Gastroesophageal sphincter (tissue), 4 donors: ENCODE measurements around the gene SETBP1. TPM values are rescaled to one million over a fixed set of nuclear protein-coding genes. Genes with fewer than 3 reads are reported as not detected.

ENCODE experiments used
- ATAC-seq: fragments of 150-250 bp; one replicate; pipeline ENCODE4 v1.9.1; 2016; ENCODE audit warnings: mild to moderate bottlenecking, moderate library complexity
- H3K27ac ChIP-seq, 4 donors: fragments of 200-600 bp; sonication (generic) in 3 of 4; 1 replicate in 3 of 4; 2 replicates in 1 of 4; pipeline ENCODE4 v1.5.1; 2016 to 2019
- H3K27me3 ChIP-seq: fragments of 200-600 bp; sonication (generic); one replicate; pipeline ENCODE4 v1.5.1; 2019
- H3K36me3 ChIP-seq, 2 donors: fragments of 200-600 bp; sonication (generic); one replicate each; pipeline ENCODE4 v1.5.1; 2019; ENCODE audit warnings: control low read depth in 1 of 2
- H3K4me1 ChIP-seq, 3 donors: fragments of 200-600 bp; sonication (generic); 1 replicate in 2 of 3; 2 replicates in 1 of 3; pipeline ENCODE4 v1.5.1; 2016 to 2019; ENCODE audit warnings: control low read depth in 2 of 3
- H3K4me3 ChIP-seq, 2 donors: fragments of 200-600 bp; sonication (generic); one replicate each; pipeline ENCODE4 v1.5.1; 2019; ENCODE audit warnings: mild to moderate bottlenecking in 1 of 2, moderate library complexity in 1 of 2
- H3K9me3 ChIP-seq, 3 donors: fragments of 200-600 bp; sonication (generic); one replicate each; pipeline ENCODE4 v1.5.1; 2017 to 2019; ENCODE audit warnings: control low read depth in 2 of 3
- CTCF ChIP-seq, 4 experiments: fragments of 200-600 bp in 2 of 4; fragments of 450-650 bp in 2 of 4; sonication (generic) in 1 of 4; IDR thresholded peaks; one replicate each; pipeline ENCODE4 v1.5.1; 2017 to 2019; ENCODE audit warnings: antibody characterized with exemption in 4 of 4, mild to moderate bottlenecking in 2 of 4, moderate library complexity in 2 of 4
- EP300 ChIP-seq: sonication (generic); formaldehyde crosslinking; IDR thresholded peaks from one replicate; pipeline ENCODE4 v1.6.1; 2017; ENCODE audit warnings: antibody characterized with exemption, mild to moderate bottlenecking
- POLR2A ChIP-seq, 2 donors: fragments of 450-650 bp; IDR thresholded peaks; one replicate each; pipeline ENCODE4 v1.6.1; 2017; ENCODE audit warnings: antibody characterized with exemption in 2 of 2, mild to moderate bottlenecking in 2 of 2, moderate library complexity in 1 of 2
- POLR2AphosphoS5 ChIP-seq: sonication (generic); formaldehyde crosslinking; IDR thresholded peaks from one replicate; pipeline ENCODE4 v1.6.1; 2017; ENCODE audit warnings: antibody characterized with exemption
- WGBS, 2 donors: methylation state at CpG; one replicate each; pipeline ENCODE4 v1.1.5; 2018; ENCODE audit warnings: low coverage in 1 of 2; 5-methylcytosine and 5-hydroxymethylcytosine counted together
- total RNA-seq, 4 donors: library from RNA; depleted of rRNA; stranded (reverse); fragments of >200 nt; gene quantifications; one replicate each; pipeline ENCODE4 v1.1.0, GENCODE V29; 2016

The SETBP1 gene
- total RNA-seq, 4 donors from 2014 or later = 42.5 to 87.6 (median 67.8) TPM

GRCh38 chr18:44767807-44768206, 87.1 kb downstream of the SETBP1 start:
- no peaks in the 10 kb centered on the region for H3K9me3 ChIP-seq
- 93 to 94% methylated on average over 4 of the region's 4 CpGs for WGBS, 2 donors
- no peaks in the 10 kb centered on the region for H3K27me3 ChIP-seq
- H3K4me1 ChIP-seq = peaks cover 11 to 82% (median 16%) of the 10 kb centered on the region in 3 donors
- ATAC-seq = no peak
- TF ChIP-seq EP300 = no peak
- TF ChIP-seq CTCF (IDR thresholded peaks at IDR 0.05) = no peak
- TF ChIP-seq POLR2A (IDR thresholded peaks at IDR 0.05) = no peak
- no peak for TF ChIP-seq POLR2AphosphoS5
- H3K4me3 ChIP-seq = no peak overlapping the region
- no peaks in the 10 kb centered on the region for H3K36me3 ChIP-seq
- no peak overlapping the region for H3K27ac ChIP-seq

GRCh38 chr18:44770641-44771040, 90.0 kb downstream of the SETBP1 start:
- TF ChIP-seq CTCF (IDR thresholded peaks at IDR 0.05) (no peak), POLR2A (IDR thresholded peaks at IDR 0.05) (no peak), POLR2AphosphoS5 (no peak), EP300 (no peak)
- Histone ChIP-seq H3K4me1 (peaks cover 8 to 56% (median 11%) of the 10 kb centered on the region in 3 donors), H3K9me3 (no peaks in the 10 kb centered on the region), H3K27me3 (no peaks in the 10 kb centered on the region), H3K36me3 (no peaks in the 10 kb centered on the region), H3K27ac (no peak overlapping the region), H3K4me3 (no peak overlapping the region)
- no peak for ATAC-seq
- 86 to 100% methylated on average over 2 of the region's 2 CpGs for WGBS, 2 donors

GRCh38 chr18:44771572-44771955, 90.9 kb downstream of the SETBP1 start:
- Histone ChIP-seq H3K27ac (peak overlapping the region in 3 of 4 donors; percentile 39 to 63 (median 48)), H3K9me3 (no peaks in the 10 kb centered on the region), H3K36me3 (no peaks in the 10 kb centered on the region), H3K27me3 (no peaks in the 10 kb centered on the region), H3K4me3 (no peak overlapping the region), H3K4me1 (peaks cover 0 to 48% (median 9%) of the 10 kb centered on the region in 3 donors)
- ATAC-seq = no peak
- 50 to 72% methylated on average over 2 to 4 of the region's 5 CpGs for WGBS, 2 donors
- TF ChIP-seq POLR2AphosphoS5 = no peak
- no peak for TF ChIP-seq CTCF (IDR thresholded peaks at IDR 0.05)
- TF ChIP-seq EP300 = no peak
- TF ChIP-seq POLR2A (IDR thresholded peaks at IDR 0.05) = no peak

- H3K27ac ChIP-seq = peak overlapping the region in 3 of 4 donors; percentile 39 to 63 (median 48)
- H3K27me3 ChIP-seq = no peaks in the 10 kb centered on the region
- 70 to 81% methylated on average over 8 to 13 of the region's 14 CpGs for WGBS, 2 donors
- no peaks in the 10 kb centered on the region for H3K9me3 ChIP-seq
- peaks cover 0 to 48% (median 10%) of the 10 kb centered on the region in 3 donors for H3K4me1 ChIP-seq
- TF ChIP-seq POLR2A (IDR thresholded peaks at IDR 0.05) (no peak), CTCF (IDR thresholded peaks at IDR 0.05) (no peak), POLR2AphosphoS5 (no peak), EP300 (no peak)
- H3K36me3 ChIP-seq = no peaks in the 10 kb centered on the region
- ATAC-seq = peak; percentile 54
- H3K4me3 ChIP-seq = no peak overlapping the region
Observed at GRCh38 chr18:44771956-44772917, 91.5 kb downstream of the SETBP1 start.
